SH-SY5Y (cell line): ENCODE results near the gene RACK1.

ENCODE experiments used
- GATA2 ChIP-seq: IDR thresholded peaks from 2 replicates; pipeline ENCODE4 v1.6.1; 2011; ENCODE audit warnings: mild to moderate bottlenecking, low read depth, low read length
- GATA3 ChIP-seq: IDR thresholded peaks from 2 replicates; pipeline ENCODE4 v1.6.1; 2011; ENCODE audit warnings: low read depth, mild to moderate bottlenecking, low read length, moderate library complexity

The RACK1 gene

DNA sequence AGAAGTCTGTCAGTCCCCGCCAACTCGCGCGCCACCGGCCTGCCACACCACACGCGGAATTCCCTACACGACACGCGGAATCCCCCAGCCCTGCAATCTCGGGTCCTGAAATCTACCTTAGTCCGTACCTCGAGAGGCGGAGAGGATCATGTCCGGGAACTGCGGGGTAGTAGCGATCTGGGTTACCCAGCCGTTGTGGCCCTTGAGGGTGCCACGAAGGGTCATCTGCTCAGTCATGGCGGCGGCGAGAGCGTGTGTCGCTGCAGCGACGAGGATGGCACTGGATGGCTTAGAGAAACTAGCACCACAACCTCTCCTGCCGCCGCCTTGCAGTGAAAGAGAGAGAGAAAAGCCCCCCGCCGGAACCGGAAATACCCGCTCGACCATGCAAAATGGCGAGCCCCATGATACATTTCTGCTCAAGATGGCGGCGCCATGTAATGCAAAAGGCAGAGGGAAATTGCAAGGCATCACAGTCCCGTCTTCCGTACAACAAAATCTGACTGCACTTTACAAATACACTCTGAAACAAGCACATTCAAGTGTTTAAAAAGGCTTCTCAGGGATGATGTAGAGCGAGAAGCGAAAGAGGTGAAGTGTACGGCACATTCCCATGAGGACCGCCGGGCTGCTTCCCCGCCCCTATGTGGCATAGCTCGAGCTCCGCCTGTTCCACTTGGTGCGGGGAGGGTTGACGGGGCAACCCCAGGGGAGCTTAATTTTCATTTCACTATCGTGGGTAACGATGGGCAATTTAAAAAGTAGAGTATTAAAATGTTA, at the start of gene RACK1:
Gene RACK1 (minus strand): TSS at position 343 of the 780 bp plus-strand sequence. CDS start 106 bp downstream, at position 237.
- TF ChIP-seq GATA3 (no peak), GATA2 (no peak)

- TF ChIP-seq GATA3, result no peak
- TF ChIP-seq GATA2, result no peak
Measured at GRCh38 chr5:181283347-181283746, 39.6 kb upstream of the RACK1 start.

GRCh38 chr5:181282874-181283273, 39.2 kb upstream of the RACK1 start:
- no peak for TF ChIP-seq GATA3
- TF ChIP-seq GATA2, result no peak

- TF ChIP-seq GATA2 (no peak), GATA3 (no peak)
Measured at GRCh38 chr5:181281984-181282316, 38.2 kb upstream of the RACK1 start.

DNA sequence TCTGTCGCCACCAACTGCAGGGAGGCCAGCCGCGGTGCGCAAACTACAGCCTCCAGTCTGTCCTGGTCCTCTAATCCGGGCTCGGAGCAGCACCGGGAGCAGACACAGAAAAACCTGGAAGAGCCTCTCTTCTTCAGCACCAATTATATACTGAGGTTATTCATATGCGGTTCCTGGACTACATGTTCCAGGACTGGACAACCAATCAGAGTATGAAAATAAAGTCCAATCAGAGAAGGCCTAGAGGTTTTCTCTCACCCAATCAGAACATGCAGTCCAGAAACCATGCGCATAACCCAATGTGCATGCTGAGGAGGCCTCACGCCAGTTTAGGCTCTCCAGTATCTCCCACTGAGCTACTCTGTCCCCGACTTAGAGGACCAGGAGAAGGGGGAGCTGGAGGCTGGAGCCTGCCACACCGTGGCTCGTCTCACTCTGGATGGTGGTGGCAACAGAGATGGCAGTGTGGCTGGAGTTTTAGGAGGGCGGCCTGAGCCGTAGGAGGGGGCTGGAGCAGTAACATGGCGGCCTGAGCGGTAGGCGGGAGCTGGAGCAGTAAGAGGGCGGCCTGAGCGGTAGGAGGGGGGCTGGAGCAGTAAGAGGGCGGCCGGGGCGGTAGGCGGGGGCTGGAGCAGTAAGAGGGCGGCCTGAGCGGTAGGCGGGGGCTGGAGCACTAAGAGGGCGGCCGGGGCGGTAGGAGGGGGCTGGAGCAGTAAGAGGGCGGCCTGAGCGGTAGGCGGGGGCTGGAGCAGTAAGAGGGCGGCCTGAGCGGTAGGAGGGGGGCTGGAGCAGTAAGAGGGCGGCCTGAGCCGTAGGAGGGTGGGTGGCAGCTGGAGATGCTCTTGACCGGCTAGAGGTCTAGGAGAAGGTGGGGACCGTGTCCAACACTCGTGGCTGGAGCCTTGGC, 37.6 kb upstream of the RACK1 start:
- TF ChIP-seq GATA2 (no peak), GATA3 (no peak)

- TF ChIP-seq GATA3 (no peak), GATA2 (no peak)
Measured at GRCh38 chr5:181280251-181280762, 36.6 kb upstream of the RACK1 start.

- TF ChIP-seq GATA2 (no peak), GATA3 (no peak)
Measured at GRCh38 chr5:181271081-181271480, 27.4 kb upstream of the RACK1 start.

- no peak for TF ChIP-seq GATA3
- no peak for TF ChIP-seq GATA2
Measured at GRCh38 chr5:181265092-181265671, 21.5 kb upstream of the RACK1 start.

GRCh38 chr5:181263633-181264032, 19.9 kb upstream of the RACK1 start:
- no peak for TF ChIP-seq GATA2
- TF ChIP-seq GATA3, result no peak

GRCh38 chr5:181261320-181262049, 17.8 kb upstream of the RACK1 start:
- no peak for TF ChIP-seq GATA2
- no peak for TF ChIP-seq GATA3

DNA sequence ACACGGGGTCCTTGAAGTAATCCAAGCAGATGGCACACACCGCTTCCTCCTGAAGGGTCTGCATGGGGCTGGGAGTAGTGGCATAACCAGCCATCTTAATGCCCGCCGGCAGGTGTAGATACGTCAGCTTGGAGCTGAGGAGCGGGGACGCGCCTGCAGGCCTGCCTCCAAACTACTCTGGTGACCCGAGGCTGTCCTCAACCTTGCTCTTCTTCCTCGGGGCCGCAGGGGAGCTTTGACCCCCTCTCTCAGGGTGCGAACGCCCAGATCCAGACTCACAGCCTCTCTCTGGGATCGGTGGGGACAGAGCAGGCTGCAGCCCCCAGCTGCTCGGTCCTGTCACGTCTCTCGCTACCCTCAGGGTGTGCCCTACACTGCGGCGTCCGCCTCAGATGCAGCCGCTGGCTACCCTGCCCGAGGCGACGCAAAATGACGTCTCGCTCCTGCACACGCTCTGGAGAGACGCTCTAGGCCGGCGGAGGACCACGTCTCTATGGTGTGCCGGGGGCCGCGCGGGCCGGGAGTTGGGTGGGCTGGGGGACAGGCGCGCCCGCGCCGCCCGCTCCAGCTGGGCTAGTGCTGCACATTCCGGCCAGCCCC, 17.1 kb upstream of the RACK1 start, which contains the start of gene TRIM52:
Gene TRIM52 (minus strand): TSS at position 424 of the 600 bp plus-strand sequence. CDS start 330 bp downstream, at position 94.
- no peak for TF ChIP-seq GATA2
- TF ChIP-seq GATA3, result no peak

- TF ChIP-seq GATA3, result no peak
- TF ChIP-seq GATA2, result no peak
Measured at GRCh38 chr5:181259974-181260719, 16.4 kb upstream of the RACK1 start.
